DOHH2 (cell line): ENCODE results near the gene LMO3.

Experiments used
- H3F3A ChIP-seq: fragments of 200-600 bp; sonication (generic), shearing (Covaris generic); 2 replicates; pipeline ENCODE4 v1.6.0; 2016; ENCODE audit warnings: antibody characterized with exemption, mild to moderate bottlenecking; ENCODE audit not compliant: control insufficient read depth, insufficient read depth
- H3K27ac ChIP-seq: fragments of 200-600 bp; sonication (generic); 2 replicates; pipeline ENCODE4 v1.5.1; 2014; ENCODE audit warnings: low read depth, mild to moderate bottlenecking, low read length, moderate library complexity
- H3K27me3 ChIP-seq: fragments of 200-600 bp; sonication (generic); 2 replicates; pipeline ENCODE4 v1.6.1; 2014; ENCODE audit warnings: mild to moderate bottlenecking, low read length, mixed read lengths; ENCODE audit not compliant: control insufficient read depth
- H3K36me3 ChIP-seq: fragments of 200-600 bp; sonication (generic); 2 replicates; pipeline ENCODE4 v1.6.1; 2014; ENCODE audit warnings: mild to moderate bottlenecking, low read length, moderate library complexity, mixed read lengths; ENCODE audit not compliant: control insufficient read depth
- H3K4me1 ChIP-seq: fragments of 200-600 bp; sonication (generic); 2 replicates; pipeline ENCODE4 v1.6.1; 2014; ENCODE audit warnings: mild to moderate bottlenecking, low read length, mixed read lengths; ENCODE audit not compliant: control insufficient read depth
- H3K4me2 ChIP-seq: fragments of 200-600 bp; sonication (generic); 2 replicates; pipeline ENCODE4 v1.6.0; 2014; ENCODE audit warnings: mild to moderate bottlenecking, low read length, moderate library complexity
- H3K4me3 ChIP-seq: fragments of 200-600 bp; sonication (generic); 2 replicates; pipeline ENCODE4 v1.5.1; 2014; ENCODE audit warnings: mild to moderate bottlenecking, low read length, mixed read lengths
- H3K79me2 ChIP-seq: fragments of 200-600 bp; sonication (generic); 2 replicates; pipeline ENCODE4 v1.6.1; 2014; ENCODE audit warnings: mild to moderate bottlenecking, low read length, mixed read lengths; ENCODE audit not compliant: control insufficient read depth
- H3K9me2 ChIP-seq: fragments of 200-600 bp; sonication (generic); replicated peaks from 2 replicates; pipeline ENCODE4 v1.6.1; 2014; ENCODE audit warnings: mild to moderate bottlenecking, low read length, mixed read lengths; ENCODE audit not compliant: control insufficient read depth
- H3K9me3 ChIP-seq: fragments of 200-600 bp; sonication (generic); 2 replicates; pipeline ENCODE4 v1.6.1; 2014; ENCODE audit warnings: antibody characterized with exemption, low read length, mixed read lengths; ENCODE audit not compliant: control insufficient read depth, insufficient read depth
- H4K20me1 ChIP-seq: fragments of 200-600 bp; sonication (generic); 2 replicates; pipeline ENCODE4 v1.6.0; 2014; ENCODE audit warnings: low read depth, mild to moderate bottlenecking, antibody characterized with exemption, low read length, moderate library complexity; ENCODE audit not compliant: control insufficient read depth, insufficient read depth
- CTCF ChIP-seq: fragments of 200-600 bp; sonication (generic); IDR thresholded peaks from one replicate; pipeline ENCODE4 v1.5.1; 2014; ENCODE audit warnings: antibody characterized with exemption, mild to moderate bottlenecking, low read depth, low read length; ENCODE audit not compliant: poor library complexity, severe bottlenecking
- EZH2phosphoT487 ChIP-seq: fragments of 200-600 bp; sonication (generic); IDR thresholded peaks from 2 replicates; pipeline ENCODE4 v1.6.1; 2017; ENCODE audit warnings: borderline replicate concordance, mild to moderate bottlenecking, antibody characterized with exemption, low read length, moderate library complexity, mixed read lengths

The LMO3 gene

DNA sequence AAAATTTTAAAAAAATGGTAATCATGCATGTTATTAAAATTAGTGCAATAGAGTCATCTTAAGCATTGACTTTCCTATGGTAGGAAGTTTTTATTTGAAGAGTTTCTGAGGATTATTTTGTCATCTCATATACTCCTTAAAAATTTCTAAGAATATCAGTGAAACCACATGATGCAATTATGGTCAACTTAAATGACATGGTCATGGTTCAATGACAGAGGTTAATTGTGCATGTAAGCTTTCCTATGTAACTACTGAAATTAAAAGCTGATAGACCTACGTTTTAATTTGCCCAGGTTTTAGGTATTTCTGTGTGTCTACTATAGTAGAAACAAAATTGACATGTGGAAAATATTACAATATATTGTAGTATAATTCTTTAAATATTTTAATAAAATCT, 21.0 kb upstream of the LMO3 start:
- H3K9me2 ChIP-seq, result no peaks in the 10 kb centered on the region
- no peaks in the 10 kb centered on the region for H3K36me3 ChIP-seq
- H3K4me2 ChIP-seq, result no peak overlapping the region
- H3K4me3 ChIP-seq, result no peak overlapping the region
- H3F3A ChIP-seq, result no peaks in the 10 kb centered on the region
- H4K20me1 ChIP-seq, result no peaks in the 10 kb centered on the region
- H3K79me2 ChIP-seq, result no peaks in the 10 kb centered on the region
- no peaks in the 10 kb centered on the region for H3K9me3 ChIP-seq
- H3K27ac ChIP-seq, result no peak overlapping the region
- no peak for TF ChIP-seq CTCF
- TF ChIP-seq EZH2phosphoT487, result no peak
- H3K4me1 ChIP-seq, result peaks cover 6% of the 10 kb centered on the region
- H3K27me3 ChIP-seq, result no peaks in the 10 kb centered on the region

DNA sequence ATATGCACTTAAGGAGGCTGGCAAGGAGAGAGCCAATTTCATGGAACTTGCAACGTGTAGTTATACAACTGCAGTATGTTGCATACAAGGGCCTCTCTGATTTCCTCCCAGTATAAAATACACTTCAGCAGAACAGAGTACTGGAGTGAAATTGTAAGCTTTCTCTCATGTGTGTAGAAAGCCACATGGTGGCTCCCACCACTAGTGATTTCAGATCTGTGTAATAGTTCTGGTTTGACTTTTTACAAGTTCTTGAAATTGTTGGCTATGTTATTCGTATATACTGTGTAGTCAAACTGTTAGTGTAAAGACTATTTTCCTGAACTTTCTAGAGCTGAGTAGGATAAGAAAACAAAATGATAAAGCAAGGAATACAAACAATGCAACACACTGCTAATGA, 16.4 kb upstream of the LMO3 start:
- no peaks in the 10 kb centered on the region for H3F3A ChIP-seq
- no peak overlapping the region for H3K4me2 ChIP-seq
- H3K27ac ChIP-seq, result no peak overlapping the region
- no peaks in the 10 kb centered on the region for H3K27me3 ChIP-seq
- H3K9me3 ChIP-seq, result no peaks in the 10 kb centered on the region
- H3K79me2 ChIP-seq, result no peaks in the 10 kb centered on the region
- no peaks in the 10 kb centered on the region for H3K9me2 ChIP-seq
- TF ChIP-seq EZH2phosphoT487, result no peak
- no peak for TF ChIP-seq CTCF
- no peaks in the 10 kb centered on the region for H4K20me1 ChIP-seq
- H3K4me1 ChIP-seq, result peaks cover 6% of the 10 kb centered on the region
- no peak overlapping the region for H3K4me3 ChIP-seq
- H3K36me3 ChIP-seq, result no peaks in the 10 kb centered on the region

DNA sequence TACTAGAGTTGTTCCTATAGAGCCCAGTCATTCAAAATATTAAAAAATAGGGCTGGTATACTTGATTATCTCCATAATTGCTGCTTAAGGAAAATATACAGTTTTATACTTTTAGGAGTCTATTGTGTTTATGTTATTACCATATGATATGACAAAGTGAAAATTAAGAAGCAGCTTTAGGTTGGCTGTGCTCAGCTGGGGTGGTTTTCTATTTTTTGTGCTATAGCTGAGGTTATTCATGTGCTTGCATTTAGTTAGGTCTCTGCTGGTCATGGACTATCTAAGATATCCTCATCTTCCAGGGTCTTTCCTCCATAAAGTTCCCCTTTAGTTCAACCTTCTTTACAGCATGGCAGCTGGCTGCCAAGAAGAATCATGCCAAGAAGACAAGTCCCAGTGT, 13.6 kb upstream of the LMO3 start:
- Histone ChIP-seq H3F3A (no peaks in the 10 kb centered on the region), H3K27me3 (no peaks in the 10 kb centered on the region), H3K4me2 (no peak overlapping the region), H4K20me1 (no peaks in the 10 kb centered on the region), H3K9me2 (no peaks in the 10 kb centered on the region), H3K4me3 (no peak overlapping the region), H3K9me3 (no peaks in the 10 kb centered on the region), H3K4me1 (no peaks in the 10 kb centered on the region), H3K27ac (no peak overlapping the region), H3K36me3 (no peaks in the 10 kb centered on the region), H3K79me2 (no peaks in the 10 kb centered on the region)
- no peak for TF ChIP-seq EZH2phosphoT487
- TF ChIP-seq CTCF, result no peak

- Histone ChIP-seq H3K27me3 (no peaks in the 10 kb centered on the region), H3K4me1 (no peaks in the 10 kb centered on the region), H3F3A (no peaks in the 10 kb centered on the region), H3K27ac (no peak overlapping the region), H3K9me2 (no peaks in the 10 kb centered on the region), H3K79me2 (no peaks in the 10 kb centered on the region), H4K20me1 (no peaks in the 10 kb centered on the region), H3K4me2 (no peak overlapping the region), H3K36me3 (no peaks in the 10 kb centered on the region), H3K9me3 (no peaks in the 10 kb centered on the region), H3K4me3 (no peak overlapping the region)
- TF ChIP-seq EZH2phosphoT487 (no peak), CTCF (no peak)
Measured at GRCh38 chr12:16618256-16618655, 12.3 kb upstream of the LMO3 start.
